GM21576 (cell line): ENCODE results near the gene IL13.

ENCODE experiments used
- ATAC-seq: cut with Tn5 transposase; IDR thresholded peaks from one replicate; pipeline ENCODE4 v1.9.1; 2021; ENCODE audit warnings: mild to moderate bottlenecking, moderate library complexity; ENCODE audit not compliant: unreplicated experiment

Gene IL13

GRCh38 chr5:132669966-132670882 is 12.3 kb downstream of the IL13 start:
- no peak for ATAC-seq

GRCh38 chr5:132671000-132671399 is 13.0 kb downstream of the IL13 start:
- no peak for ATAC-seq

- ATAC-seq: no peak
These were observed 15.5 kb downstream of the IL13 start for GRCh38 chr5:132673488-132673887.

- no peak for ATAC-seq
These were observed 16.1 kb downstream of the IL13 start, which contains the start of gene IL4 for GRCh38 chr5:132673939-132674630. Gene IL4 (plus strand): TSS chr5:132673989. CDS start chr5:132674051, 62 bp downstream.

- peak; percentile 66 for ATAC-seq
These were observed 16.9 kb downstream of the IL13 start for GRCh38 chr5:132674671-132675506.

GRCh38 chr5:132675936-132676689 is 18.1 kb downstream of the IL13 start:
- no peak for ATAC-seq

GRCh38 chr5:132677191-132677590 is 19.2 kb downstream of the IL13 start:
- ATAC-seq: no peak

GRCh38 chr5:132677682-132678400 is 19.9 kb downstream of the IL13 start:
- ATAC-seq: no peak

- no peak for ATAC-seq
These were observed 20.8 kb downstream of the IL13 start for GRCh38 chr5:132678735-132679134.

- ATAC-seq: no peak
These were observed 21.2 kb downstream of the IL13 start for GRCh38 chr5:132679166-132679565.

- no peak for ATAC-seq
These were observed 21.9 kb downstream of the IL13 start for GRCh38 chr5:132679717-132680380.

GRCh38 chr5:132680780-132681475 is 23.0 kb downstream of the IL13 start:
- no peak for ATAC-seq

GRCh38 chr5:132681476-132681831 is 23.5 kb downstream of the IL13 start:
- ATAC-seq: no peak

GRCh38 chr5:132681983-132682382 is 24.0 kb downstream of the IL13 start:
- ATAC-seq: no peak

GRCh38 chr5:132684491-132684890 is 26.5 kb downstream of the IL13 start:
- ATAC-seq: no peak

GRCh38 chr5:132684922-132685720 is 27.1 kb downstream of the IL13 start:
- ATAC-seq: no peak

GRCh38 chr5:132686193-132686592 is 28.2 kb downstream of the IL13 start:
- ATAC-seq: no peak

GRCh38 chr5:132687995-132688394 is 30.0 kb downstream of the IL13 start:
- no peak for ATAC-seq
